ENCODE results near the gene ATP10A.

- TF ChIP-seq CTCF (IDR thresholded peaks at IDR 0.05) (no peak), POLR2A (IDR thresholded peaks at IDR 0.05) (no peak)
These were observed 149.2 kb downstream of the ATP10A start for GRCh38 chr15:25713736-25714537.

All from adrenal gland (tissue), 5 donors.